GM23248 (cell line): ENCODE results near the gene URB1. TPM values are rescaled to one million over a fixed set of nuclear protein-coding genes. Genes with fewer than 3 reads are reported as not detected.

ENCODE experiments used
- DNase-seq: peaks from one replicate; pipeline ENCODE4 v3.0.0-alpha.2; 2015
- H2AFZ ChIP-seq: fragments of 200-600 bp; sonication (generic); 2 replicates; pipeline ENCODE4 v1.6.1; 2016; ENCODE audit warnings: antibody characterized with exemption
- H3F3A ChIP-seq: fragments of 200-600 bp; sonication (generic); 2 replicates; pipeline ENCODE4 v1.6.1; 2016; ENCODE audit warnings: mild to moderate bottlenecking, antibody characterized with exemption, mixed run types; ENCODE audit not compliant: insufficient read depth
- H3K27ac ChIP-seq: fragments of 200-600 bp; sonication (generic); 2 replicates; pipeline ENCODE4 v1.5.1; 2016; ENCODE audit warnings: mild to moderate bottlenecking
- H3K27me3 ChIP-seq: fragments of 200-600 bp; sonication (generic); replicated peaks from 2 replicates; pipeline ENCODE4 v1.6.1; 2016; ENCODE audit warnings: mild to moderate bottlenecking; ENCODE audit not compliant: insufficient read depth
- H3K36me3 ChIP-seq: fragments of 200-600 bp; sonication (generic); 2 replicates; pipeline ENCODE4 v1.6.1; 2016; ENCODE audit warnings: low read depth, mild to moderate bottlenecking
- H3K4me1 ChIP-seq: fragments of 200-600 bp; sonication (generic); 2 replicates; pipeline ENCODE4 v1.6.1; 2016; ENCODE audit warnings: mild to moderate bottlenecking; ENCODE audit not compliant: insufficient read depth
- H3K4me2 ChIP-seq: fragments of 200-600 bp; sonication (generic); one replicate; pipeline ENCODE4 v1.6.1; 2016; ENCODE audit warnings: mild to moderate bottlenecking; ENCODE audit not compliant: unreplicated experiment
- H3K4me3 ChIP-seq: fragments of 200-600 bp; sonication (generic); 2 replicates; pipeline ENCODE4 v1.5.1; 2016; ENCODE audit warnings: mild to moderate bottlenecking
- H3K79me2 ChIP-seq: fragments of 200-600 bp; sonication (generic); 2 replicates; pipeline ENCODE4 v1.6.1; 2016; ENCODE audit warnings: mild to moderate bottlenecking; ENCODE audit not compliant: insufficient read depth
- H3K9ac ChIP-seq: fragments of 200-600 bp; sonication (generic); 2 replicates; pipeline ENCODE4 v1.6.1; 2016; ENCODE audit warnings: mild to moderate bottlenecking
- H3K9me2 ChIP-seq: fragments of 200-600 bp; sonication (generic); 2 replicates; pipeline ENCODE4 v1.6.1; 2016; ENCODE audit warnings: mixed run types, mild to moderate bottlenecking, moderate library complexity; ENCODE audit not compliant: insufficient read depth
- H3K9me3 ChIP-seq: fragments of 200-600 bp; sonication (generic); one replicate; pipeline ENCODE4 v1.6.1; 2017; ENCODE audit warnings: low read depth
- H4K20me1 ChIP-seq: fragments of 200-600 bp; sonication (generic); 2 replicates; pipeline ENCODE4 v1.6.0; 2016; ENCODE audit not compliant: insufficient read depth
- EZH2 ChIP-seq: fragments of 200-600 bp; sonication (generic); IDR thresholded peaks from 2 replicates; pipeline ENCODE4 v1.6.1; 2018; ENCODE audit warnings: antibody characterized with exemption, mild to moderate bottlenecking; ENCODE audit not compliant: insufficient read depth, poor library complexity, severe bottlenecking
- EZH2phosphoT487 ChIP-seq: fragments of 200-600 bp; sonication (generic); IDR thresholded peaks from 2 replicates; pipeline ENCODE4 v1.6.1; 2018; ENCODE audit warnings: antibody characterized with exemption, moderate library complexity, mild to moderate bottlenecking, low read depth; ENCODE audit not compliant: insufficient read depth
- WGBS, 2 experiments: methylation state at CpG; one replicate each; pipeline ENCODE4 v1.1.6; 2015 to 2017; ENCODE audit warnings: low lambda C conversion rate in 2 of 2, low coverage in 1 of 2; ENCODE audit errors: missing lambda C conversion rate in 2 of 2; 5-methylcytosine and 5-hydroxymethylcytosine counted together
- in situ Hi-C: fragments of 300-500 bp; cut with MboI; formaldehyde crosslinking; loops from 2 replicates; pipeline ENCODE4 v1.15.0; 2020
- polyA plus RNA-seq: library from polyadenylated mRNA; unstranded; fragments of >200 nt; fragmentation: Nextera tagmentation; extraction: Ambion mirVana; gene quantifications from 2 replicates; pipeline ENCODE4 v1.2.1, GENCODE V29; 2016
- total RNA-seq: library from RNA; depleted of rRNA; stranded (reverse); fragments of >200 nt; shearing (Covaris generic); gene quantifications from 2 replicates; pipeline ENCODE4 v1.2.3, GENCODE V29; 2014

Gene URB1
- total and polyA plus RNA-seq, 2 experiments from 2014 or later, result 4.9 to 15.7 TPM

- Histone ChIP-seq H2AFZ (peak overlapping the region; percentile 51), H3K27ac (peak overlapping the region; percentile 87), H3K27me3 (no peaks in the 10 kb centered on the region), H4K20me1 (no peaks in the 10 kb centered on the region), H3K4me1 (peaks cover 20% of the 10 kb centered on the region), H3K4me2 (peak overlapping the region; percentile 28), H3K36me3 (peaks cover 39% of the 10 kb centered on the region), H3K4me3 (no peak overlapping the region), H3K9me2 (no peaks in the 10 kb centered on the region), H3K79me2 (peaks cover 12% of the 10 kb centered on the region; the same call in 1 of the 2 replicates), H3K9me3 (no peaks in the 10 kb centered on the region), H3K9ac (peak overlapping the region; percentile 77), H3F3A (peaks cover 36% of the 10 kb centered on the region)
- TF ChIP-seq EZH2 (no peak), EZH2phosphoT487 (no peak)
- in situ Hi-C loops, result no loop called here
- WGBS, 2 experiments, result 51 to 54% methylated on average over 12 of the region's 12 CpGs
- peak; percentile 76 for DNase-seq
These were observed 57.8 kb downstream of the URB1 start for GRCh38 chr21:32334980-32335531.

GRCh38 chr21:32333953-32334673 is 58.7 kb downstream of the URB1 start:
- Histone ChIP-seq H3K9me3 (no peaks in the 10 kb centered on the region), H3K27me3 (no peaks in the 10 kb centered on the region), H3K27ac (no peak overlapping the region), H3K4me3 (no peak overlapping the region), H4K20me1 (no peaks in the 10 kb centered on the region), H2AFZ (no peak overlapping the region), H3K36me3 (peaks cover 39% of the 10 kb centered on the region), H3K79me2 (peaks cover 12% of the 10 kb centered on the region; the same call in 1 of the 2 replicates), H3K9ac (no peak overlapping the region), H3K4me2 (no peak overlapping the region), H3K9me2 (no peaks in the 10 kb centered on the region), H3K4me1 (peaks cover 29% of the 10 kb centered on the region), H3F3A (peaks cover 45% of the 10 kb centered on the region)
- no peak for DNase-seq
- WGBS, 2 experiments, result 95 to 97% methylated on average over 16 to 19 of the region's 19 CpGs
- in situ Hi-C loops, result no loop called here
- no peak for TF ChIP-seq EZH2phosphoT487
- no peak for TF ChIP-seq EZH2

- Histone ChIP-seq H4K20me1 (no peaks in the 10 kb centered on the region), H3K9me2 (no peaks in the 10 kb centered on the region), H3K4me1 (peaks cover 44% of the 10 kb centered on the region), H3F3A (peaks cover 61% of the 10 kb centered on the region), H3K4me2 (no peak overlapping the region), H3K9ac (no peak overlapping the region), H3K9me3 (no peaks in the 10 kb centered on the region), H3K4me3 (no peak overlapping the region), H3K36me3 (peaks cover 31% of the 10 kb centered on the region), H2AFZ (no peak overlapping the region), H3K27ac (no peak overlapping the region), H3K79me2 (peaks cover 15% of the 10 kb centered on the region), H3K27me3 (no peaks in the 10 kb centered on the region)
- 97 to 100% methylated on average over 1 of the region's 1 CpG for WGBS, 2 experiments
- in situ Hi-C loops, result no loop called here
- TF ChIP-seq EZH2, result no peak
- DNase-seq, result no peak
These were observed 60.3 kb downstream of the URB1 start for GRCh38 chr21:32332463-32332951.

- Histone ChIP-seq H3K4me3 (no peak overlapping the region), H3K9me3 (no peaks in the 10 kb centered on the region), H3K79me2 (peaks cover 22% of the 10 kb centered on the region), H3F3A (peaks cover 65% of the 10 kb centered on the region), H3K27ac (no peak overlapping the region), H3K4me1 (peaks cover 44% of the 10 kb centered on the region), H3K9ac (no peak overlapping the region), H3K36me3 (peaks cover 38% of the 10 kb centered on the region), H4K20me1 (no peaks in the 10 kb centered on the region), H2AFZ (no peak overlapping the region), H3K4me2 (no peak overlapping the region), H3K9me2 (no peaks in the 10 kb centered on the region), H3K27me3 (no peaks in the 10 kb centered on the region)
- TF ChIP-seq EZH2phosphoT487 (no peak), EZH2 (no peak)
- WGBS, 2 experiments, result 97 to 99% methylated on average over 9 of the region's 9 CpGs
- DNase-seq, result no peak
- in situ Hi-C loops, result no loop called here
These were observed 61.1 kb downstream of the URB1 start for GRCh38 chr21:32331444-32332305.
